IPS-18c (cell line): ENCODE results near the gene AGAP1.

Experiments
- H3K4me3 ChIP-seq: 2 replicates; pipeline ENCODE4 v1.7.0; 2013; ENCODE audit warnings: low read depth, mild to moderate bottlenecking, low read length, moderate library complexity; ENCODE audit not compliant: insufficient read depth
- H3K9me3 ChIP-seq: one replicate; pipeline ENCODE4 v1.6.1; 2013; ENCODE audit warnings: mild to moderate bottlenecking, low read length, moderate library complexity; ENCODE audit not compliant: control insufficient read depth, insufficient read depth

AGAP1 gene

DNA sequence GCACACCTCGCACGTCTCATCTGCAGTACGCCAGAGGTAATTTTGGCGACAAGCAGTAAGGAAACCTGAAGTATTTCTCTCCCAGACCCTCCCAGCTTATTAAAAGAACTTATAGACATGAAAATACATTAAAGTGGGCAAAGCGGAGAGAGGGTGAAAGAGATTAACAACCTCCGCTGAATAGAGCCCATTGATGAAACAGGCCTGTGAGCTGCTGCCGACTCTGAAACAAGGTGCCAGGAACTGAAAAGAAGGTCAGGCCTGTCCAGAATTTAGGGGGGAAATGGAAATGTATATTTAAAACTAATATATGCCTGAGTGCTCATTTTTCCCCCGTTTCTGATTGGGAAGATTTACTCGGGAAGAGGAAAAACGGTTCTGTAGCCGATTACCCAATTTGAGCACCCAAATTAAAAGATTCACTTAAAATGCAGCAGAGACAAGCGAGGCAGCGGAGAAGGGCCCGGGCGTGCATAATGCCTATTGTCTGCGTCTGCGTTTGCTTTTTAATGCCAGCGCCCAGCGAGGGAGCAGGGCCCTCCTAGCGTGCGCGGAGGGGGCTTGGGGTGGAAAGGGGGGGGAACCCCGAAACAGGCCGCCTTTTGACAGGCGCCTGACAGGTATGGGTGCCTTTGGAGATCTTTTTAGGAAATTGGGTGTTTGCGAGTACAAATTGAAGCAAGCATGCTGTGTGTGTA, 358.1 kb downstream of the AGAP1 start:
- Histone ChIP-seq H3K4me3 (no peak overlapping the region), H3K9me3 (no peaks in the 10 kb centered on the region)

- H3K4me3 ChIP-seq, result no peak overlapping the region
- no peaks in the 10 kb centered on the region for H3K9me3 ChIP-seq
Observed at GRCh38 chr2:235852526-235852920, 358.7 kb downstream of the AGAP1 start.

DNA sequence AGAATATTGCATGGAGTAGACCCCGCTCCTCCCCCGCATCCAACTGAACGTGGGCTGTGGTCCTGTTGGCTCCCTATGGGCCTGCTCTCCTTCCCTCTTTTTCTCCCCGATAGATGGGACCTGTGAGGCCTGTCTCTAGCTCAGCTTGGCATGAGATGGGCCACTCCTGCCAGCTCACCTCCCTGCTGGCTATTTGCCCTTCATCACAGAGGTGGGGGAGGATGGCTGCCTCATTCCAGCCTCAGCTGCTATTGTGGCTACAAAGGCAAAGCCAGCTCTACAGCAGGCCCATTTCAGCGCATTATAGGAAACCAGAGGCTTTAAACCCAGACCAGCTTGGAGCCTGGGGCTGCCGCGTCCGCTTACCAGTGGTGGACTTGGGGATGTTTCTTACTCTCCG, 360.4 kb downstream of the AGAP1 start:
- Histone ChIP-seq H3K9me3 (peaks cover 2% of the 10 kb centered on the region), H3K4me3 (no peak overlapping the region)

GRCh38 chr2:235855011-235855410, 361.2 kb downstream of the AGAP1 start:
- H3K9me3 ChIP-seq, result peaks cover 2% of the 10 kb centered on the region
- no peak overlapping the region for H3K4me3 ChIP-seq

- peaks cover 2% of the 10 kb centered on the region for H3K9me3 ChIP-seq
- no peak overlapping the region for H3K4me3 ChIP-seq
Observed at GRCh38 chr2:235856151-235856854, 362.5 kb downstream of the AGAP1 start.

DNA sequence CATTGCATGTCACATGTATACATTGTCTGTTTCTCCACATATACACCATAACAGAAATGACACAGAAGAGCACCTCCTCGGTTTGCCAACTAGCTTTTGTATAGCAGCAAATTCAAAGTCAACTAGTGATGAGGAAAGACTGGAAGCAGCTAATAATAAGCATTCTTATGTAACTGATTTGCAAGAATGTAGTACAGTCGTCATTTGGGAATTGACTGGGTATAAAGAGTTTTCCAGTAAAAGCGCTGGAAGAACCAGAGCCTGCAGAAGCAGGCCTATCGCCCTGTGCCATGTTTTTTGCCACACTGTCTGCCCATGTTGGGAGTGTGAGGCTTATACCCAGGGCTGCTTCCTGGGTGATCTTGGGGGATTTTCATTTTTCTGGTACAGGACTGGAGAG, 363.8 kb downstream of the AGAP1 start:
- no peak overlapping the region for H3K4me3 ChIP-seq
- peaks cover 2% of the 10 kb centered on the region for H3K9me3 ChIP-seq

GRCh38 chr2:235858881-235859280, 365.0 kb downstream of the AGAP1 start:
- Histone ChIP-seq H3K9me3 (peaks cover 2% of the 10 kb centered on the region), H3K4me3 (no peak overlapping the region)

DNA sequence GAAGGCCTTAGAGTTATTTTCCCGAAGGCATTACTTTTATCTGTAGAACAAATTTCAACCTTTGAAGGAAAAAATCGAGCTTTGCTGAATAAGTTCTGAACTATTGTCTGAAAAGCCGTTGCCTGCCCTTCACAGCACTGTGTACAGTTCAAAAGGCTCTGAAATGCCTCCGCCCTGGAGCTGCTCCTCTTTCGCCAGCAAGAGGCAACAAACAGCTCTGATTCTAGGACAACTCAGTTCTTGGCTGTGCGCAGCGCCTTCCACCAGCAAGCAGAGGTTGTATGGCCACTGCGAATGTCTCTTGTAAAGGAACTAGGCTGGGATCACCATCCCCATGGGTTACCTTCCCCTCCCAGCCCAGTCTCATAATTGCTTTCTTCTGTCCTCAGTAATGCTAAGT, 365.8 kb downstream of the AGAP1 start:
- peaks cover 2% of the 10 kb centered on the region for H3K9me3 ChIP-seq

GRCh38 chr2:235860111-235860510, 366.3 kb downstream of the AGAP1 start:
- peaks cover 2% of the 10 kb centered on the region for H3K9me3 ChIP-seq
- H3K4me3 ChIP-seq, result no peak overlapping the region

More for the DNA sequence above, 365.8 kb downstream of the AGAP1 start:
- no peak overlapping the region for H3K4me3 ChIP-seq

DNA sequence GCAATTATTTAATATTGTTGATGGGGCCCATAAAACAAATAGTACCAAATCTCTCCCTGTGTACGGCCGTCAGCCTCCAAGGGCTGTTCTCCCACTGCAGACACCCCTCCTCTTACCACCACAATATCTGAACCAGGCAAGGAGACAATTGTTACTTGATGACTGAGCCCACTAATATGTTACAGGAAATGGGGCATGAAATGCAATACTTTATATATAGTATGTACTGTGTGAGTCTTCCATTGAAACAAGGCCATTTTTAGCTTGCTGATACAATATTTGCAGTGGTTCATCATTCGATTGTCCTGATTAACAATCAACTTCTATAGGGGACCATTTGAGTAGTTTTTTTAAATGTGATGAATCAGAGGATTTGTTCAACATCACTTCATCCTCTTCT, 367.0 kb downstream of the AGAP1 start:
- peaks cover 2% of the 10 kb centered on the region for H3K9me3 ChIP-seq
- no peak overlapping the region for H3K4me3 ChIP-seq

GRCh38 chr2:235861383-235861782, 367.5 kb downstream of the AGAP1 start:
- Histone ChIP-seq H3K4me3 (no peak overlapping the region), H3K9me3 (peaks cover 2% of the 10 kb centered on the region)

GRCh38 chr2:235863414-235863813, 369.6 kb downstream of the AGAP1 start:
- no peaks in the 10 kb centered on the region for H3K9me3 ChIP-seq
- no peak overlapping the region for H3K4me3 ChIP-seq

GRCh38 chr2:235864302-235864701, 370.5 kb downstream of the AGAP1 start:
- Histone ChIP-seq H3K9me3 (no peaks in the 10 kb centered on the region), H3K4me3 (no peak overlapping the region)

DNA sequence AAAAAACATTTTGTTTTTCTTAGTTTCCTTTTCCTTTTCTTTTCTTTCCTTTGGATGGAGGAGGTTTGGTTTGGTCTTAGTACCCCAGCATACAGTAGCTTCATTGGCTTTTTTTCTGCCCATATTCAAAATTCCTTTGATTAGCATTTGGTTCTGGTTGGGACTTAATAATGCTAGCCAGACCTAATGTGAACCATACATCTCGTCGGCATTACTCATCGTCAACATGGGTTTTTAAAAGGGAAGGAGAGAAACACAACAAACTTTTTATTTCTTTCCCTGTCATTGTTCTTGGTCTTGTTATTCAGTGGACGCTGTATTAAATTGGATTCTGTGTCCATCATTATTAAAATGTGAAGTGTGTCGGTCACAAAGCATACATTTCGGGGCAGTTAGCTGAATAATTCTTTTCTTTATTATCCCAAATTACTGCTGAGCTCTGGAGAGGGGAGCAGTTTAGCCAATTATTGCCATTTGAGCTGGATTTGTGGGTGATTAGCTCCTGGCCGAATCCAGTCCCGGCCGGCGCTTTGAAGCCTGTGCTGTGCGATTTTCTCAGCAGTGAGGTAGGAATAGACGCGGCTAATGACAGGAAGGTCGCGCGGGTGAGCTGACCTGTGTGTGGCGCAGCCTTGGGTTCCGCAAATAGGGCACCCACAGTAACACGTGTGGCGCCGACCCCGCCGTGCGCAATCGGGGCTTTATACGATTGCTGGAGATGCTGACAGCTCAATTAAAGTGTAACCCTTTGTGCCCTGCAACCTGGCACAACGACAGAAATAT, 371.1 kb downstream of the AGAP1 start:
- no peak overlapping the region for H3K4me3 ChIP-seq
- H3K9me3 ChIP-seq, result no peaks in the 10 kb centered on the region

DNA sequence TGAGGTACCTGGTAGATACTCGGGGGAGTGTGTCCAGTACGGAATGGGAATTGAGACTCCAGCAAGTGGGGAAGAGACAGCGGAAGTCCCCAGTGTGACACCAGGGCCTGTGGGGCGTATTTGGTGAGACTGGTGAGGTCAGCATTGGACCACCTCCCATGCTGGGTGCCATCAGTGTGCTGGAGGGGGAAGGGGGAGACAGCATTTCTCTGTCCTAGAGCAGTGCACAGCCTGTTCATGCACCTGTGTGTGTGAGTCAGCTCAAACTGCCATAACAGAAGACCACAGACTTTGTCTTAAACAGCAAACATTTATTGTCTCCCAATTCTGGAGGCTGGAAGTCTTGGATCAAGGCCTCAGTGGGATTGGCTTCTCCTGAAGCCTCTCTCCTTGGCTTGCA, 372.5 kb downstream of the AGAP1 start:
- H3K4me3 ChIP-seq, result no peak overlapping the region

GRCh38 chr2:235868224-235868623, 374.4 kb downstream of the AGAP1 start:
- Histone ChIP-seq H3K9me3 (no peaks in the 10 kb centered on the region), H3K4me3 (no peak overlapping the region)

More for the DNA sequence above, 372.5 kb downstream of the AGAP1 start:
- no peaks in the 10 kb centered on the region for H3K9me3 ChIP-seq

GRCh38 chr2:235868645-235869044, 374.8 kb downstream of the AGAP1 start:
- Histone ChIP-seq H3K9me3 (no peaks in the 10 kb centered on the region), H3K4me3 (no peak overlapping the region)

DNA sequence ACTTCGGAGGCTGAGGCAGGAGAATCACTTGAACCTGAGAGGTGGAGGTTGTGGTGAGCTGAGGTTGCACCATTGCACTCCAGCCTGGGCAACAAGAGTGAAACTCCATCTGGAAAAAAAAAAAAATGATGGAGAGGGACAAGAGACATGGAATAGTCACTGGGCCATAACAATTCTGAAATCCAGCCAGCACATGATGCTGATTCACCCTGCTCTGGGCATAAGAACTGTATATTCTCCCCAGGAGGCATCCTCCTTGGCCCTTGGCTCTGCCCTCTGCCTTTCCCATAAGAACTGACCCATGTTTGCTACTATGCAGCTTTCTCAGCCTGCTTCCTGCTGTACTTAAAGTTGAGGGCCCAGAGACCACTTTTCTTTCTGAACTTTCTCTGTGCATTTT, 376.7 kb downstream of the AGAP1 start:
- Histone ChIP-seq H3K4me3 (no peak overlapping the region), H3K9me3 (no peaks in the 10 kb centered on the region)
